Epithelial cell of proximal tubule (primary cell): Measurements from ENCODE around the gene NOC4L. TPM values are rescaled to one million over a fixed set of nuclear protein-coding genes. Genes with fewer than 3 reads are reported as not detected.

Experiments used
- DNase-seq: peaks from one replicate; pipeline ENCODE4 v3.0.0-alpha.2; 2011; ENCODE audit warnings: low read depth
- H3K4me3 ChIP-seq: 2 replicates; pipeline ENCODE4 v1.5.1; 2011; ENCODE audit warnings: low read depth, mild to moderate bottlenecking, low read length
- total RNA-seq: library from RNA; depleted of rRNA; stranded (reverse); fragments of >200 nt; gene quantifications from 2 replicates; pipeline ENCODE4 v1.2.3, GENCODE V29; 2015
- TF ChIP-seq, protein P1 (sequence below): conservative IDR thresholded peaks from 2 replicates; pipeline ENCODE4 v1.5.1; 2012; ENCODE audit warnings: low read depth, mild to moderate bottlenecking, low read length

Gene NOC4L
- total RNA-seq, 1 donor from 2014 or later, result 45.0 TPM

DNA sequence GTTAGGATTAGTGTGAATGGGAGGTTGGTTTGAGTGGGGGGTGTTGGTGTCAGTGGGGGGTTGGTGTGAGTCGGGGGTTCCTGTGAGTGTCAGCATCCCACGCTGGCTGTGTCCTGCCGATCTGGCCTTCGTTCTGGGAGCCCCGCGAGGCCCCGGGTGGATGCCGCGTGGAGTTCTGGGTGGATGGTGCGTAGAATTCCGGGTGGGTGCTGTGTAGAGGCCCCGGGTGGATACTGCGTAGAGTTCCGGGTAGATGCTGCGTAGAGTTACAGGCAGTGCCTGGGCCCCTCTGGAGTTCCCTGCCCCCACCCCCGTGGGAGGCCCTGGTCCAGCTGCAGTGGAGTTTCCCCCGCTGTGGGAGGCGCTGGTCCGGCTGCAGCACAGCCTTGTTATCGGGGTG lies 8.7 kb downstream of the NOC4L start:
- H3K4me3 ChIP-seq, result no peak overlapping the region
- TF ChIP-seq, protein P1, sequence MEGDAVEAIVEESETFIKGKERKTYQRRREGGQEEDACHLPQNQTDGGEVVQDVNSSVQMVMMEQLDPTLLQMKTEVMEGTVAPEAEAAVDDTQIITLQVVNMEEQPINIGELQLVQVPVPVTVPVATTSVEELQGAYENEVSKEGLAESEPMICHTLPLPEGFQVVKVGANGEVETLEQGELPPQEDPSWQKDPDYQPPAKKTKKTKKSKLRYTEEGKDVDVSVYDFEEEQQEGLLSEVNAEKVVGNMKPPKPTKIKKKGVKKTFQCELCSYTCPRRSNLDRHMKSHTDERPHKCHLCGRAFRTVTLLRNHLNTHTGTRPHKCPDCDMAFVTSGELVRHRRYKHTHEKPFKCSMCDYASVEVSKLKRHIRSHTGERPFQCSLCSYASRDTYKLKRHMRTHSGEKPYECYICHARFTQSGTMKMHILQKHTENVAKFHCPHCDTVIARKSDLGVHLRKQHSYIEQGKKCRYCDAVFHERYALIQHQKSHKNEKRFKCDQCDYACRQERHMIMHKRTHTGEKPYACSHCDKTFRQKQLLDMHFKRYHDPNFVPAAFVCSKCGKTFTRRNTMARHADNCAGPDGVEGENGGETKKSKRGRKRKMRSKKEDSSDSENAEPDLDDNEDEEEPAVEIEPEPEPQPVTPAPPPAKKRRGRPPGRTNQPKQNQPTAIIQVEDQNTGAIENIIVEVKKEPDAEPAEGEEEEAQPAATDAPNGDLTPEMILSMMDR, result no peak
- DNase-seq, result no peak

DNA sequence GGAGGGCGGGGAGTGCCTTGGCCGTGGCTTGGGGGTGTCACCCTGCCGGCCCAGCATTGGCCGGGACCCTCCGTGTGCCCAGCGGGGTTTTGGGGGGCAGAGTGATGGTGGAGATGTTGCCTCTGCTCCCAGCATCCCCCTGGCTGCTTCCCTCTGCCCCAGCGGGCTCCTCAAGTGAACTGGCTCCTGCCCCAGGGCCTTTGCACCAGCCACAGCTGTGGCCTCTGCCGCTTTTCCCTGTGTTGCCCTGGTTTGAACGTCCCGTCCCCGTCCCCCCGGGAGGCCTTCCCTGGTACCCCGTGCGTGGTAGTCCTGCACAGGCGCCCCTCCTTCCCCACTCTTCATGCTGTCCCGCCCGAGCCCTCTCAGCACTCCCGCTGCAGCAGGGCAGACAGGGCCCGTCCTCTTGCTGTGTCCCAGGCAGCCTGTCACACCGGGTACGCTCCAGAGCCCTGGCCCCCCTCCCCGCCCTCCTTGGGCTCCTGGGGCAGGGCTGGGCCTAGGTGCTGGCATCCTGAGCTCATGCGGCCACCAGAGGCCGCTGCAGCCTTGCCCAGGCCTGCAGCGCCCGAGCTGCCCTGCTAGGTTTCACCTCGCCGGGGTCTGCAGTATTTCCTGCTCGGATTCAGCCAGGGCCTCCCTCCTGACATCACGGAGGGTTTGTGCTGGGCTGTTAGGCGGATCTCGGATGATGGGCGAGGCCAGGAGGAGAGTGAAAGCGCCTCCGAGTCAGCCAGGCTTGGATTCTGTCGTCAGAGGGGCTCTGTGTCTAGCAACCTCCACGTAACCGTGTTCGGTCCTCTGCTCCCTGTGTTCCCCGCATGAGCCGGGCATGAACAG lies 9.5 kb downstream of the NOC4L start:
- TF ChIP-seq, protein P1, result peak; percentile 93
- H3K4me3 ChIP-seq, result peak overlapping the region; percentile 38
- DNase-seq, result no peak

DNA sequence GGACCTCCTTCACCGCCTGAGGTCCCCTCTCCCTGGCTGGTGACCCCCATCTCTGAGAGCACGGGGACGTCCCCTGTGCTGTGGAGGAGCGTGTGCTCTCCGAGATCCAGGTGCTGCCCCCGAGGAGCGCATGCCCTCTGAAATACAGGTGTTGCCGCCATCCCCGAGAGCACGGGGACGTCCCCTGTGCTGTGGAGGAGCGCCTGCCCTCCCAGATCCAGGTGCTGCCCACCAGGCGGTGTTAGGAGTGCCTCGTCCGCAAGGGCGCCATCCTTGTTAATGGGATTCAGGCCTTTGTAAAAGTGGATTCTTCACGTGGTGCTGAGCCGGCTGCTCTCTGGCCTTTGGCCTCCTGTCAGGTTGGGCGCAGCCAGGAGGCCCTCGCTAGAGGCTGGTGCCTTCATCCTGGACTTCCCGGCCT lies 10.1 kb downstream of the NOC4L start:
- no peak overlapping the region for H3K4me3 ChIP-seq
- no peak for DNase-seq
- TF ChIP-seq, protein P1, result no peak

DNA sequence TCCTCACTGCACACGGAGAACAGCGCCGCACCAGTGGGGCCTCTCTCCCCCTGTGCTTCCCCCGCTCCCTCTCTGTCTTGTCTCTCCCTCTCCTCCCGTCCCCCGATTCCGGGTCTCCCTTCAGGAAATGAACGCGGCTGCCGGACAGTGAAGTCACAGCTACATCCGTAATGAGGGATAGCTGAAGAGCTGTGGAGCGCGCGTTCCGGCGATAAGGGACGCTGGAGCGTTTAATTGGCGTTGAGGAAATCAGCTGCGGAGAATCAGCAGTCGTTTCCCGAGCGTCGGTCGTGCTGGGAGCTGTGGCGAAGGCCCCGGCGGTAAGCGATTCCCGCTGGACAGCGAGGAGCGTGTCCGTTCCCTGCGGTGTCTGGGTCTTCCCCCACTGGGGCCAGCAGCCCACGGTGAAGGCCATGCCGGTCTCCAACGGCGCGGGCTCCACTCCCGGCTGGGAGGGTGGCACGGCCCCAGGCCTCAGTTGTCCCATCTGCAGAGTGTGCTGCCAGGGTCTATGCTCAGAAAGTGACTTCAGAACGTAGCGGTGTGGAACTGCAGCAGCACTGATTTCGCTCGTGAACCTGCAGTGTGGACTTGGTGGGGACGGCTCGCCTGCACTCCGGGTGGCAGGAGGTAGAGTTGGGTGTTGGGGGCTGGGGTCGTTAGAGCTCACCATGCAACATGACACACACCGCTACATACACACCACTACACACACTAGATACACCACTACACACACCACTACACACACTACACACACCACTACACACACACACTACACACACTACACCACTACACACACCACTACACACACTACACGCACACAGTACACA lies 10.9 kb downstream of the NOC4L start:
- no peak overlapping the region for H3K4me3 ChIP-seq
- TF ChIP-seq, protein P1, result no peak
- no peak for DNase-seq

DNA sequence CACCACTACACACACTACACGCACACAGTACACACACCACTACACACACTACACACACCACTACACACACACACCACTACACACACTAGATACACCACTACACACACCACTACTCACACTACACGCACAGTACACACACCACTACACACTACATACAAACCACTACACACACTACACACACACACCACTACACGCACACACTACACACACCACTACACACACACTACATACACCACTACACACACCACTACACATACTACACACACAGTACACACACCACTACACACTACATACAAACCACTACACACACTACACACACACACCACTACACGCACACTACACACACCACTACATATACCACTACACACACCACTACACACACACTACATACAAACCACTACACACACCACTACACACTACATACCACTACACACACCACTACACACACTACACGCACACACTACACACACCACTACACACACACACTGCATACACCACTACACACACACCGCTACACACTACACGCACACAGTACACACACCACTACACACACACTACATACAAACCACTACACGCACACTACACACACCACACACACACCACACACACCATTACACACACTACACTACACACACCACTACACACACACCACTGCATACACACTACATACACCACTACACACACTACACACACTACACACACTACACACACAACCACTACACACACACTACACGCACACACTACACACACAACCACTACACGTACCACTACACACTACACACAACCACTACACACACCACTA lies 11.7 kb downstream of the NOC4L start:
- no peak overlapping the region for H3K4me3 ChIP-seq
- TF ChIP-seq, protein P1, result no peak

DNA sequence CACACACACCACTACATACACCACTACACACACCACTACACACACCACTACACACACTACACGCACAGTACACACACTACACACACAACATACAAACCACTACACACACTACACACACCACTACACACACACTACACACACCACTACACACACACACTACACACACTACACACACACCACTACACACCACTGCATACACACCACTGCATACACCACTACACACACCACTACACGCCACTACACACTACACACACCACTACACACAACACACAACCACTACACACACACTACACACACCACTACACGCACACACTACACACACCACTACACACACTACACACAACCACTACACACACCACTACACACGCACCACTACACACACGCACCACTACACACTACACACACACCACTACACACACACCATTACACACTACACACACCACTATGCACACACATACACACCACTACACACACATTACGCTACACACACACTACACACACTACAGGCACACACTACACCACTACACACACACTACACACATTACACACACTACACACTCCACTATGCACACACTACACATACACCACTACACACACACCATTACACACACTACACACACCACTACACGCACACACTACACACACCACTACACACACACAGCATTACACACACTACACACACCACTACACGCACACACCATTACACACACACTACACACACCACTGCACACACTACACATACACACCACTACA lies 12.5 kb downstream of the NOC4L start:
- DNase-seq, result no peak
- TF ChIP-seq, protein P1, result no peak

More for the DNA sequence above, 11.7 kb downstream of the NOC4L start:
- no peak for DNase-seq

More for the DNA sequence above, 12.5 kb downstream of the NOC4L start:
- H3K4me3 ChIP-seq, result no peak overlapping the region
